Neural cell (in vitro differentiated cells): Measurements from ENCODE around the gene CGNL1.

Source experiments
- CTCF ChIP-seq: fragments of 450-650 bp; IDR thresholded peaks from 2 replicates; pipeline ENCODE4 v1.5.1; 2014; ENCODE audit warnings: antibody characterized with exemption, mild to moderate bottlenecking, moderate library complexity; ENCODE audit not compliant: poor library complexity, severe bottlenecking
- EP300 ChIP-seq: fragments of 450-650 bp; conservative IDR thresholded peaks from 2 replicates; pipeline ENCODE4 v1.6.1; 2014; ENCODE audit warnings: antibody characterized with exemption, mild to moderate bottlenecking, moderate library complexity; ENCODE audit not compliant: poor library complexity, severe bottlenecking
- EZH2 ChIP-seq: fragments of 200-600, 300-800 bp; shearing (Covaris generic), sonication (generic); IDR thresholded peaks from 2 replicates; pipeline ENCODE4 v1.6.1; 2014; ENCODE audit warnings: antibody characterized with exemption, low read length, borderline replicate concordance, mild to moderate bottlenecking; ENCODE audit not compliant: insufficient read depth, poor library complexity, severe bottlenecking
- MXI1 ChIP-seq: fragments of 450-650 bp; conservative IDR thresholded peaks from 2 replicates; pipeline ENCODE4 v1.6.1; 2014; ENCODE audit warnings: antibody characterized with exemption, mild to moderate bottlenecking; ENCODE audit not compliant: poor library complexity, severe bottlenecking
- POLR2AphosphoS5 ChIP-seq: IDR thresholded peaks from 2 replicates; pipeline ENCODE4 v1.6.1; 2012
- RAD21 ChIP-seq: fragments of 450-650 bp; conservative IDR thresholded peaks from 2 replicates; pipeline ENCODE4 v1.6.1; 2014; ENCODE audit warnings: antibody characterized with exemption, mild to moderate bottlenecking, moderate library complexity
- REST ChIP-seq: IDR thresholded peaks from 2 replicates; pipeline ENCODE4 v1.6.1; 2012; ENCODE audit warnings: borderline replicate concordance
- SMC3 ChIP-seq: fragments of 450-650 bp; conservative IDR thresholded peaks from 2 replicates; pipeline ENCODE4 v1.6.1; 2014; ENCODE audit warnings: antibody characterized with exemption, mild to moderate bottlenecking, moderate library complexity; ENCODE audit not compliant: poor library complexity

GRCh38 chr15:57356178-57356577 lies 20.1 kb upstream of the CGNL1 start:
- no peak for TF ChIP-seq CTCF
- no peak for TF ChIP-seq MXI1
- TF ChIP-seq EZH2, result no peak
- TF ChIP-seq RAD21, result no peak
- TF ChIP-seq EP300, result no peak
- TF ChIP-seq POLR2AphosphoS5, result no peak
- no peak for TF ChIP-seq REST
- TF ChIP-seq SMC3, result no peak
